IgD-negative memory B cell (primary cell): ENCODE results near the gene CENPW. TPM values are rescaled to one million over a fixed set of nuclear protein-coding genes. Genes with fewer than 3 reads are reported as not detected.

ENCODE experiments used
- H3K27ac Mint-ChIP-seq, 3 donors: one replicate each; pipeline ENCODE4 v1.8.0; 2020 to 2022; ENCODE audit warnings: mild to moderate bottlenecking in 3 of 3, mixed read lengths in 3 of 3, moderate library complexity in 1 of 3
- H3K27me3 Mint-ChIP-seq: one replicate; pipeline ENCODE4 v1.8.0; 2021; ENCODE audit warnings: mixed read lengths
- H3K36me3 Mint-ChIP-seq: one replicate; pipeline ENCODE4 v1.8.0; 2020; ENCODE audit warnings: mild to moderate bottlenecking, mixed read lengths
- H3K4me1 Mint-ChIP-seq, 3 donors: one replicate each; pipeline ENCODE4 v1.8.0; 2020 to 2022; ENCODE audit warnings: mixed read lengths in 3 of 3, mild to moderate bottlenecking in 1 of 3
- H3K4me3 Mint-ChIP-seq, 4 donors: one replicate each; pipeline ENCODE4 v1.8.0; 2020 to 2022; ENCODE audit warnings: mild to moderate bottlenecking in 4 of 4, mixed read lengths in 4 of 4, moderate library complexity in 3 of 4
- H3K9me3 Mint-ChIP-seq, 3 donors: one replicate each; pipeline ENCODE4 v1.8.0; 2020 to 2021; ENCODE audit warnings: mixed read lengths in 3 of 3, mild to moderate bottlenecking in 1 of 3
- polyA plus RNA-seq: library from polyadenylated mRNA; unstranded; fragments of 300-500 nt; fragmentation: Illumina TruSeq; gene quantifications from one replicate; pipeline ENCODE4 v1.2.3, GENCODE V29; 2021

CENPW gene
- polyA plus RNA-seq, 1 donor from 2014 or later = 6.2 TPM

DNA sequence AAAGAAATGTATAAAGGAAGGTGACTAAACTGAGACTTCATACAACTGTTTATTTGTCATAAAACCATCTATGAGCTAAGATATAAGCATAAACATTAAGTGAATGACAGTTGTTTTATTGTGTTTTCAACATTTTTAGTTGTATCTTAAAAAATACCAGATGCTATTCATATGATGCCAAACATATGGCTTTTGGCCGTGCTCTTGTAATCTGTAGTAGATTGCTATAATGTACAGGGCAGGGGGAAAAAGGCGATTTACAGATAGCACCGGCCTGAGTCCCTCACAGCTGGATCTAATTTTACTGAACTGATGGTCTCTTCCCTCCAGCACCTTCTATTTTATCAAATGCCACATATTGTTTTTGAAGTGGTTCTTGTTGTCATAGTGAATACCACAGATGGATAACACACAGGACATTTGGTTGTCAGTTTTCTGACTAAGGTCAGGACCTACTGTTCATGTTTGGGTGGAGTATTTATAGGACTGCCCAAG lies 48.2 kb downstream of the CENPW start:
- no peaks in the 10 kb centered on the region for H3K4me1 Mint-ChIP-seq
- H3K36me3 Mint-ChIP-seq = no peaks in the 10 kb centered on the region
- peaks cover 3 to 4% (median 3%) of the 10 kb centered on the region in 3 donors for H3K9me3 Mint-ChIP-seq
- H3K27ac Mint-ChIP-seq = no peak overlapping the region
- H3K27me3 Mint-ChIP-seq = no peaks in the 10 kb centered on the region
- H3K4me3 Mint-ChIP-seq = no peak overlapping the region

DNA sequence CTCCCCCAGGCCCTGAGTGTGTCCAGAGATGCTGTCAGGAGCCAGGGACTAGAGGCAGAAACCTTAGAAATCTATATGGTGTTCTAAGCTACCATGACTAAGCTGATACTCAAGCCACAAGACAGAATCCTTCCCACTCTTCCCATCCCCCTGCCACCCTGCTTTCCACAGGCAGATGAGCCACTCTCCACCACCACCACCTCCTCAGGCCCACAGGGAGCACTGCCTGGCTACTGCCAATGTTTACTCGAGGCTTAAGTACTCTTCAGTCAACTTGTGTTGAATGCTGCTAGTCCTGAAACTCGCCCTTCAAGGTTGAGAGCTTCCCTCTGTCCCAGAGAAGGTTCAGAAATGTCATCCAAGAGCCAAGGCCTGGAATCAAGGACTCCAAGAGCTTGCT lies 56.2 kb downstream of the CENPW start:
- Mint-ChIP-seq H3K4me3 (no peak overlapping the region), H3K27ac (no peak overlapping the region), H3K36me3 (no peaks in the 10 kb centered on the region), H3K27me3 (no peaks in the 10 kb centered on the region), H3K9me3 (peaks cover 0 to 3% (median 0%) of the 10 kb centered on the region in 3 donors), H3K4me1 (no peaks in the 10 kb centered on the region)
